Activated CD4-positive, alpha-beta T cell treated with anti-CD3 and anti-CD28 coated beads, Interleukin-2, Interleukin-4, amounts not matched to agents 100 ng/mL and 50 ng/mL, durations not matched to agents 16 hours and 8 hours (primary cell): Measurements from ENCODE around the gene KLHL26.
"Not testable (repeated sequence)": the region's sequence is repeated elsewhere in the genome, so short reads cannot be mapped to it uniquely, and the experiment has no call there.

ENCODE experiments used
- DNase-seq: peaks from one replicate; pipeline ENCODE4 v3.0.0-alpha.2; 2020; ENCODE audit warnings: low spot score

Gene KLHL26

GRCh38 chr19:18666784-18667183, 30.0 kb downstream of the KLHL26 start:
- no peak for DNase-seq

- no peak for DNase-seq
Measured at GRCh38 chr19:18667531-18668251, 30.9 kb downstream of the KLHL26 start.

GRCh38 chr19:18668252-18668631, 31.4 kb downstream of the KLHL26 start:
- no peak for DNase-seq

- DNase-seq = no peak
Measured at GRCh38 chr19:18668744-18669523, 32.1 kb downstream of the KLHL26 start.

- no peak for DNase-seq
Measured at GRCh38 chr19:18669524-18669817, 32.6 kb downstream of the KLHL26 start.

DNA sequence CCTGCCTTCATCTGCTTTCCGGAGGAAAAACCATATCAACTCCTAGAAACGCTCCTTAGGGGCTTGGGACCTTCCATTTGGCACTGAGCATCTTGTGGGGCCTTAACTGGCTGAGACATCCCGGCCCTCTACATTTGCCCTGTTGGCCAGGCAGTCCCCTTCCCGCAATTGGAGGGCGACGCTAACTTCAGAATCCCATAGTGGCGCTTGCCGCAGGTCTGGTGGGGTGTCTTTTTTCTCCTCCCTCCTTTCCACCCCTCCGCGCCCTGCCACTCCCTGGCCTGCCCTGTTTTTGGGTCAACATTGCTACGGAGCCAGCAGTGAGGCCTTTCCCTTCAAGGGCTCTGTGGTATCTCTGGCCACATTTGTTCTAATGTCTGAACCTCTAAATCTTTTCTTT, 33.1 kb downstream of the KLHL26 start:
- no peak for DNase-seq

DNA sequence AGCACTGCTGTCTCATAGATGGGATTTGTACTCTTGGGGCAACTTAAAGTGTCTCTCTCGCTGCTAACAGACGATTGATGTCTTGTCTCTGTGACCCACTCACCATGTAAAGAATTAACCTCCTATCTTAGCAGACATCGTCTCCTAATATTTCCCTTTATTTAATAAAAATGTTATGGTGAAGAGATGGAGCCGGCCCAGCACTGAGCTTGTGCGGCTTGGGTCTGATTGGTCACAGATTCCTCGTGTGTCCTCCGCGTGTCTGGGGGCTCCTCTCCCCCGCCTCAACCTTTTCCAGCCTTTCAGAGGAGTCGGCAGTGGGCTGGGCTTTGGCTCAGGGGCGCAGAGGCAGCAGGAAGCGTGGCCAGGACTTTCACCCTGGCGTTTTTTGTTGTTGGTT, 33.5 kb downstream of the KLHL26 start:
- no peak for DNase-seq

GRCh38 chr19:18671303-18672043, 34.6 kb downstream of the KLHL26 start:
- no peak for DNase-seq

DNA sequence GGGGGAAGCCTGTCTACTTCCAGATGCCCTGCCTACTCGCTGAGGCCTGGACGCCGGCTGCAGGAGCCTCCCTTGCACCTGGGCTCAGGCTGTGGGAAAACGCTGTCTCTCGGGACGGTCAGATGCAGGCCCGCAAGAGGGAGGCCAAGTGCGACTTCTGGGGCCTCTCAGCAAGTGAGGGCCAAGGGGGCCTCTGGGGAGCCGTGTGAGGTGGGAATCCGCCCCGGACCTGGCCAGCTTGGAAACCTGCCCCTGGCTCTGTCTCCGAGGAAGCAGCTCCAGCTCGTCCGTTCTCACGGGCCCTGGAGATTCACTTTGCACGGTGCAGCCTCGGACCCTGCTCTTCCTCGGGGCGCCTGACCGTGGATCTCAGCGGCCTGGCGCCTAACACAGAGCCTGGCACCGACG, 35.2 kb downstream of the KLHL26 start:
- no peak for DNase-seq

GRCh38 chr19:18672606-18673337, 35.9 kb downstream of the KLHL26 start:
- DNase-seq = no peak

GRCh38 chr19:18674616-18675015, 37.8 kb downstream of the KLHL26 start:
- DNase-seq = no peak

DNA sequence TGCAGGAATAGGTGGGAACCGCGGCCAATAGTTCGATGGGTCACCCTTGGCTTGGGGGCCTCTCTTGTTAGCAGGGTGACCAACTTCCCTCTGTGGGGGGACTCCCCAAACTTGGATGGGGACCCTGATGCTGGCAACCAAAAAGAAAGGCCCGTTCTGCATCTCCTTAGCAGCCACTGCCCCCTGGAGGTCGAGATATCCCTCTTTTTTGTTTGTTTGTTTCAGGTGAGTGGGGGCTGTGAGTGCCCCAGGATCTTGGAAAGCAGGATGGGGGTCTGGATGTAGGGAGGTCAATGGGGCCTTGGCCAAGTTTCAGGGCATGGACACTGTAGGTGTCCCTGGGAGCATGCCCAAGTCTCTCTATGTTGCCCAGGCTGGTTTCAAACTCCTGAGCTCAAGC, 39.0 kb downstream of the KLHL26 start:
- DNase-seq = no peak

GRCh38 chr19:18676692-18677091, 39.9 kb downstream of the KLHL26 start:
- DNase-seq = no peak

DNA sequence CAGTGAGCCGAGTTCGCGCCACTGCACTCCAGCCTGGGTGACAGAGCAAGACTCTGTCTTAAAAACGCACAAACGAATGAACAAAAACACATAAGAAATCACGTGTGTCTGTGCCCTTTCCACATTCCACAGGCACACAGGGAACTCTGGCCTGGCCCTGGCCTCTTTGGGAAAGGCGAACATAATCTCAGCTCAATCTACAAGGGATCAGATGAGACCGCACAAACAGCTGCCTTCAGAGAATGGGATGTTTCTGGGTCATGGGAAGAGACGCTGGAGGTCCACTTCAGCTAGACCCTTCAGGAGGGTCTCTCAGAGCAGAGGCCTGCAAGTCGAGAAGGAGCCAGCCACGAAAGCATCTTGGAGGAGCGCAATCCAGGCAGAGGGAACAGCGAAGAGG, 40.3 kb downstream of the KLHL26 start:
- no peak for DNase-seq

DNA sequence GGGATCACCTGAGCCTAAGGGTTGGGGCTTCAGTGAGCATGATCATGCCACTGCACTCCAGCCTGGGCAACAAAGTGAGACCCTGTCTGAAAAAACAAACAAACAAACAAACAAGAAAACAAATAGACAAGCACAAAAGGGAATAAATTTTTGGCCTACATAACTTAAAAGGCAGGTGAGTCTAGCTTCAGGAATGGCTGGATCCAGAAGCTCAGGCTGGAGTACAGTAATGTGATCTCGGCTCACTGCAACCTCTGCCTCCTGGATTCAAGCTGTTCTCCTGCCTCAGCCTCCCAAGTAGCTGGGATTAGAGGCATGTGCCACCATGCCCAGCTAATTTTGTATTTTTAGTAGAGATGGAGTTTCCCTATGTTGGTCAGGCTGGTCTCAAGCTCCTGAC, 43.3 kb downstream of the KLHL26 start:
- not testable (repeated sequence) for DNase-seq

DNA sequence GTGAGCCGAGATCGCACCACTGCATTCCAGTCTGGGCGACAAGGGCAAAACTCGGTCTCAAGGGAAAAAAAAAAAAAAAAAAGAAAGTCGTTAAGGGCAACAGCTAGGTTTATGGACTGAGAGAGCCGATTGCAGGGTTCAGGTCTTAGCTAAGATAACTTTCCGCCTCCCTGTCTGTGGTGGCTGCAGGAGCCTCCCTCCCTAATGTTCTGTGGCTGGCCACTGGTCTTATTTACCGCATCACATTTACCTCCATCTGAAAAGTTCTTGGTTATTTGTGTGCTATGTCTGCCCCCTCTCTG, 45.9 kb downstream of the KLHL26 start:
- no peak for DNase-seq

DNA sequence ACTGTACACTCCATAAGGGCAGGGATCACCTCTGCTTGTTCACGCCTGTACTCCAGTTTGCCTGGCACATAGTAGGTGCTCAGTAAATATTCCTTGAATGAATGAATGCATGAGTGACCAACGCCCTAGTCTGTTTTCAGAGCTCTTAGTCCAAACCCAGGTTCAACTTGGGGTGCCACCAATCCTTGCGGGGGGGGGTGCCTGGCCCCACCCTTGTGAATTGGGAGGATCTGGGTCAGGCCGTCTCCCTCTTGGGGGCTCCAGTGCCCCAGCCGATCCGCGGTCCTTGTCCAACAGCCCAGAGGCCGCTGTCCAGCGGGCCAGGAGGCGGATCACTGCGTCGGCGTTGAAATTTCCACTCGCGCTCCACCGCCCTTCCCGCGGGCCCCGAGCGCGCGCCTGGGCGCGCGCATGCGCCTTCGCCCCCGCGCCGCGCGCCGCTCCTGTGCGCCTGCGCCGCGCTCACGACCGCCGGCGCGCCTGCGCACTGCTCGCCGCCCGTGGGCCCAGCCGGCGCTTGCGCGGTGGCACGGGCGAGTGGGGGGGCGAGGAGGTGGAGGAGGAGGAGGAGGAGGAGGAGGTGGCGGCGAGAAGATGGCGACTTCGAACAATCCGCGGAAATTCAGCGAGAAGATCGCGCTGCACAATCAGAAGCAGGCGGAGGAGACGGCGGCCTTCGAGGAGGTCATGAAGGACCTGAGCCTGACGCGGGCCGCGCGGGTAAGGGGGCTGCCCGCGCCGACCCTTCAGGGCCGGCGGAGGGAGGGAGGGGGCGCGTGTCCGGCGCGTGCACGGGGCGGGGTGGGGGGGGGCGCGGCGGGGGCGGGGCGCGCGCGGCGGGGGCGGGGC, 46.5 kb downstream of the KLHL26 start, which contains the start of gene CRTC1:
Gene CRTC1, plus strand, starts transcription at position 572 of the 849 bp plus-strand sequence. Its CDS starts 23 bp downstream, at position 595.
- peak; percentile 89 for DNase-seq

DNA sequence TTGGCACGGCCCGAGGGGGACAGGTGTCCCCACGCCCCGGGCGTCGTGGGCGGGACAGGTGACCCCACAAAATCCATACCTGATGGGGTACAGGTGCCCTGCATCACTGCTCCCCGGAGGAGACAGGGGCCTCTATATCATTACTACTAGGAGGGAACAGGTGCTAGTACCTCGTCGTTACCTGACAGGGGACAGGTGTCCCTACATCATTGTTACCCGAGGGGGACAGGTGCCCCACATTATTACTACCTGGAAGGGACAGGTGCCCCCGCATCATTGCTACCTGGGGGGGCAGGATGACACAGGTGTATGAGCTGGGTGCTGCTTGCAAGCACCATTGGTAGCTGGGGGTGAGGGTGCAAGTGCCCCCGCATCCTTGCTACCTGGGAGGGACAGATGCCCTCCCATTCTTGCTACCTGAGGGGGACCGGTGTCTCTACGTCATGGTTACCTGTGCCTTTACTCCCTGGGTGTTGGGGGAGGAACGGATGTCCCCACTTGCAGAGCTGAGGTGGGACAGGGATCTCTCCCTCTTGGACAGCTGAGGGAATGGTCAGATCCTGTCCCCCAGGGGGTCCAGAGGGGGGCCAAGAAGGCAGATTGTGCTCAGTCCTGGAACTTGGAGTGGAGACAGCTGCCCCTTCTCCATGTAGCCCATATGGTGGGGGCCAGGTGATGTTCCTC, 47.3 kb downstream of the KLHL26 start:
- no peak for DNase-seq

GRCh38 chr19:18684642-18684993, 47.8 kb downstream of the KLHL26 start:
- DNase-seq = no peak

DNA sequence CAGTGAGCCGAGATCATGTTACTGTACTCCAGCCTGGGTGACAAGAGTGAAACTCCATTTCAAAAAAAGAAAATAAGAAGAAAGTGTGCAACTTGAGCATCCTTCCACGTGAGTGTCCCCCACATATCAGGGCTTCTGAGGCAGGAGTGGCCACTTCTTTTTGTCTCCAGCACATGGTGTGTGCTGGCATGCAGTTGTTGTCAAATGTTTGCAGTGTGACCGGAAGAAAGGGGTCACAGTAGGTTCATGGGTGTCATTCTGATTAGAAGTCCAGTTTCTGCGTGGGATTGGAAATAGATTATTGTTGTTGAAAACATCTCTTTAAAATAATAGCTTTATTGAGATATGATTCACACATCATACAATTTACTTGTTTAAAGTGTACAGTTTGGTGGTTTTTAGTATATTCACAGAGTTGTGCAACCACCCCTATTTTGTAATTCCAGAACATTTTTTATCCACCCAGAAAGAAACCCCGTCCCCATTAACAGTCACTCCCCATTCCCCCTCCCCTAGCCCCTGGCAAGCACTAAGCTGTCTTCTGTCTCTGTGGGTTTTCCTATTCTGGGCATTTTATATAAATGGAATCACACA, 48.9 kb downstream of the KLHL26 start:
- DNase-seq = no peak
